ENCODE data around the gene SAPCD2.

Gene SAPCD2

DNA sequence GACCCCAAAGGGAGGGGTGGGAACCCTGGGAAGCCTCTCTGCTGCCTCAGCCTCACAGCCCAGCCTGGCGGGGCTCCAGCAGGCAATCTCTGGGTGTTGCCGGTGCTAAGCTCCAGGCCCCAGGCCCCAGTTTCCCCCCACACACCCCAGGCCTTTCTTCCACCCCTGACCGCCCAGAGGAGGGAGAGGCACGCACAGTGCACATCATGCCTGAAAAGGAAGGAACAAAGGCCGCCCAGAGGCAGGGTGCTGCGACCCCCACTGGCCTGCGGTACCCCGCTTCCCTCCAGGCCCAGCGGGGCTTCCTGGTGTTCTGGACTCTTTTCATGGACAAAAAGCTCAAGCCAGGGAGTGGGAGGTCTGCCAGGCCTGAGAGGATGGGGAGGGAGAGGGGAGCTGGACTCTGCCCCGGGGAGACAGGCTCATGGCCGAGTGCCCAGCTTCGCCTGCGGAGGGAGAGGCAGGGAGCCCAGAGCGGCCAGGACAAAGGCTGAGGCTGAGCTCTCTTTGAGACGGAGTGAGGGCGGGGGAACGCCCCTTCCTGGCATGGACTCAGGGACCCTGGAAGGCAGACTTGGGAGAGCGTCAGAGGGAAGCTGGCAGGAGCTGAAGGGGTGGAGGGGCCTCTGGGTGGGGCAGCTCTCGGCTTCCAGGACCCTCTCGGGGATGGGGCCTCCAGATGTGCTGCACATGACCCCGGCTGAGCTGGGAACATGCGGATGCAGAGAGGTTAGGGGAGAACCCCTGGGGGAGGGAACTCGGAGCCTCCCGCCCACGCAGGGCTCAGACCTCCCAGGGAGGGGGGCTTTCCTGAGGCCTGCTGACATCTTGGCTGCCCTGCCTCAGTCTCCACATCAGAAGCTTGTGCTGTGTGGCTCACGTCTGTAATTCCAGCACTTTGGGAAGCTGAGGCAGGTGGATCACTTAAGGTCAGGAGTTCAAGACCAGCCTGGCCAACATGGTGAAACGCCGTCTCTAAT lies 14.7 kb downstream of the SAPCD2 start:
- no peak for DNase-seq (ENCODE audit: extremely low spot score)
- POLR2A ChIA-PET = no interaction called here
- CTCF ChIA-PET = interaction anchor here (1.0 to 7.2 kb wide), 7 partner anchors 8 to 107 kb away, joined by 3 to 55 read pairs (median 13); partner anchors contain the start of genes NPDC1 and SAPCD2

DNA sequence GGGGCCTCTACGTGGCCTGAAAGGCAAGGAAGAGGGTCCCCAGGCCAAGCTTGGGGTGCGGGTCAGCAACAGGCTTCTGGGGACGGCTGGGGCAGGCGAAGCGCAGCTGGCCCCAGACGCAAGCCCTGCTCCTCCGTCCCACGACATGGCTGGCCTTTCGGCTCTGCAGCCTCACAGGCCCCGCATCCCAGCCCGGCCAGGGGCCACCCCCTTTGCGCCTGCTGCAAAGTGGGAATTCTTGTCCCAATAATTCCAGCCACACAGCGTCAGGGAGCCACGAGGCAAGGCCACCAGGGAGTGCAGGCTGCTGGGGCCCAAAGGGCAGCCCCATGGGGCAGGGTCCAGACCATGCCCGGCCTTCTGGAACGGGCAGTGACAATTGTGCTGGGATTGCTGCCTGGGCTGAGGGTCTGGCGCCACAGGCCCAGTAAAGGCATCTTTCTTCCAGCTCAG lies 15.4 kb downstream of the SAPCD2 start:
- DNase-seq (ENCODE audit: extremely low spot score) = no peak
- ChIA-PET POLR2A (no interaction called here), CTCF (interaction anchor here (1.1 to 7.2 kb wide), 6 partner anchors 8 to 26 kb away, joined by 3 to 55 read pairs (median 14); partner anchors contain the start of genes NPDC1 and SAPCD2)
- TF ChIP-seq, protein P1, sequence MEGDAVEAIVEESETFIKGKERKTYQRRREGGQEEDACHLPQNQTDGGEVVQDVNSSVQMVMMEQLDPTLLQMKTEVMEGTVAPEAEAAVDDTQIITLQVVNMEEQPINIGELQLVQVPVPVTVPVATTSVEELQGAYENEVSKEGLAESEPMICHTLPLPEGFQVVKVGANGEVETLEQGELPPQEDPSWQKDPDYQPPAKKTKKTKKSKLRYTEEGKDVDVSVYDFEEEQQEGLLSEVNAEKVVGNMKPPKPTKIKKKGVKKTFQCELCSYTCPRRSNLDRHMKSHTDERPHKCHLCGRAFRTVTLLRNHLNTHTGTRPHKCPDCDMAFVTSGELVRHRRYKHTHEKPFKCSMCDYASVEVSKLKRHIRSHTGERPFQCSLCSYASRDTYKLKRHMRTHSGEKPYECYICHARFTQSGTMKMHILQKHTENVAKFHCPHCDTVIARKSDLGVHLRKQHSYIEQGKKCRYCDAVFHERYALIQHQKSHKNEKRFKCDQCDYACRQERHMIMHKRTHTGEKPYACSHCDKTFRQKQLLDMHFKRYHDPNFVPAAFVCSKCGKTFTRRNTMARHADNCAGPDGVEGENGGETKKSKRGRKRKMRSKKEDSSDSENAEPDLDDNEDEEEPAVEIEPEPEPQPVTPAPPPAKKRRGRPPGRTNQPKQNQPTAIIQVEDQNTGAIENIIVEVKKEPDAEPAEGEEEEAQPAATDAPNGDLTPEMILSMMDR (IDR thresholded peaks at IDR 0.05; ENCODE audit: control extremely low read depth, extremely low read depth, low read depth, missing control alignments) = no peak

More for the DNA sequence above, 14.7 kb downstream of the SAPCD2 start:
- TF ChIP-seq, protein P1 (IDR thresholded peaks at IDR 0.05; ENCODE audit: control extremely low read depth, extremely low read depth, low read depth, missing control alignments) = no peak

DNA sequence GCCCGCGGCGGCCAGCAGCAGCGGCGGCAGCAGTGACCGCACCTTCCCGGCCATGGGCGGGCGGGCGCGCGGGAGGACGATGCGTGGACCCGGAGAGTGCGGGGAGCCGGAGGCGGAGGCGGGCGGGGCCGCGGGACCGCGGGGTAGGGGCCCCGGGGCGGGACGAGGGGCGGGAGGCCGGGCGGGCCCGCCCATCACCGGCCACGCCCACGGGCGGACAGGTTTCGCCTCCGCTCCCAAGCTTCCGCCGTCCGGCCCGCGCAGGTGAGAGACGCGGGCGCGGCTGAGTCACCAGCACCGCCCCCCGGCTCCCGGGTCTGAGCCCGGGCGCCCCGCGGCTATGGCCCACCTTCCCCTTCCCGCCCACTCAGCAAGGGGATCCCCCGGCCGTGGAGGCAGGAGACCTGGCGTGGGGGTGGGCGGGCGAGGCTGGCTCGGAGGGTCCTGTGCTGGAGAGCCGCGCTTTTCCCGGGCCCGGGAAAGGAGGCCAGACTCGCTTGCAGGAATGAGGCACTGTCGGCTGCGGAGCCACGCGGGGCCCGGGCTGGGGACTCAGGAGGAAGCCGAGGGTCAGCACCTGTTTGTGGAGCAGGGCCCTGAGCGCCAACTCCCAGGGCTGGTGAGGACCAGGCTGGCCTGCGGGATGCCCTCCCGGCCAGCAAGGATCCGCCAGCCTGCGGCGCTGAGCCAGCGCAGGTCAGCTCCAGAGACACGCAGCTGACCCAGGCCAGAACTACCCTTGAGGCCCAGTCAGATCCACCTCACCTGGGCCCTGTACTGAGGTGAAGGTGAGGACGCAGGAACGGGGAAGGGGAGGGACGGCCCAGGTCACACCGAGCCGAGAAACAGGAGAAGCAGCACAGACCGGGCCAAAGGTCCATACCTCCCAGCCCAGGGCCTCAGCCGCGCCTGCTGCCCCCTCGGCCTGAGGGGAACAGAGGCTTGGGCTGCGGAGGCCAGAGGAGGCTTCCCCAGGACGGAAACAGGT lies 16.1 kb downstream of the SAPCD2 start, which contains the start of gene ENTPD2:
Gene ENTPD2 (minus strand): TSS at position 118 of the 988 bp plus-strand sequence. CDS start 64 bp downstream, at position 54.
- ChIA-PET POLR2A (no interaction called here), CTCF (interaction anchor here (1.9 to 7.2 kb wide), 3 partner anchors 10 to 20 kb away, joined by 13 to 55 read pairs (median 18); partner anchors contain the start of gene SAPCD2)
- TF ChIP-seq, protein P1 (IDR thresholded peaks at IDR 0.05; ENCODE audit: control extremely low read depth, extremely low read depth, low read depth, missing control alignments) = no peak
- peak; percentile 75 for DNase-seq (ENCODE audit: extremely low spot score)

DNA sequence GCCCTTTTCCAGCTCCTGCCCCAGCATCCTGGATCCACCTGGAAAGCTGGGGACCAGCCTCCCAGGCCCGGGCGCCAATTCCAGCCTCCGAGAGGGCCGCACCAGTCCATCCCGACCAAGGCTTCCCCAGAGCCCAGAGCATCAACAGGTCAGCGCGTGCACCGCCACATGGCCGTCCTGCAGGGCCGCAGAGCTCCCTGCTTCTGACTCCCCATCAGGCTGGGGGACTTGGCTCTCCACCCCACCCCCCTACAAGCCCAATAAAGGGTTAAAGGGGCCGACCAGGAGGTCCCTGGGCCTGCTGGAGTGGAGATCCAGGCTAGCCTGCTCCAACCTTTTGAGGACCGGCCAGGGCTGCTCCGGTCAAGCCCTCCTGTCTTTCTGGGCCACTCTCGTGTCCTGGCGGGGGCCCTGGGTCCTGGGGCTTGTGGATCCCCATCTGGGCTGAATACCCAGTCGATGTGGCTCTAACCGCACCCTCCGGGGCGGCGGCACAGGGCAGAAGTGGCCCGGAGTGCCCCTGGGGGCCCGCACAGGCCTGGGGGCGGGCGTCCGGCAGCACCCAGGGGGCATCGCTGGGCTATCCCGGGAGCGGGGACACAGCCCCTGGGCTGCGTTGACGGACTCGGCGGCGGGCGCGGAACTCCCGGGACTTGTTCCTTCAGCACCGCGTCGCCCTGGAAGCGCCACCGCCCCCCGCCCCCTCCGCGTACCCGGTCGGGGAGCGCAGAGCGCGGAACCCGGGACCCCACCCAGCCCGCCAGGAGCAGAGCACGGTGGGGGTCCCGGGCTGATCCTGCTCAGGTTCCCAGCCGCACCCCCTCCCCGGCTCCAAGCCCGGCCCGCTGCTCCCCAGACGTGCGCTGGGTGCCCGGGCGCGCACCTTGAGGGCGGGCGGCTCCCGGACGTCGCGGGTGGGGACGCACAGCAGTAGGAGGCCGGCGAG lies 17.1 kb downstream of the SAPCD2 start:
- CTCF ChIA-PET = interaction anchor here (1.1 to 1.5 kb wide), 6 partner anchors 11 to 260 kb away, joined by 3 to 12 read pairs (median 11); no protein-coding TSS in a partner anchor
- TF ChIP-seq, protein P1 (IDR thresholded peaks at IDR 0.05; ENCODE audit: control extremely low read depth, extremely low read depth, low read depth, missing control alignments) = no peak
- DNase-seq (ENCODE audit: extremely low spot score) = no peak
- POLR2A ChIA-PET = no interaction called here

DNA sequence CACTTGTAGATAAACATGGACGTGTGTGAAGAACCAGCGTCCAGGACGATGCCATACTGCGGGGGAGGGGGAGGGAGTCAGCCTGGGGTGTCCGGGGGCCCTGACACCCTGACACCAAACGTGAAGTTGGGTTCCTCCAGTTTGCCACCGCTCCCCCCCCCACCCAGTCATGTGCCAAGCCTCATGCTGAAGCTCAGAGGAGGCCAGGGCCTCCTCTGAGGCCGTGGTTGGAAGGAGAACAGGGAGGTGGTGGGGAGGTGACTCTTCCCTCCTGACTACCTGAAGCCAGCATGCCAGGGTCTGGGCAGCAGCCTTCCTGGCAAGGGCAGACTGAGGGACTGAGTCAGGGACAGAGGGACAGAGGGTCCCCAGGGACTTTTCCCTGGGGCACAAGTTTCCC lies 18.1 kb downstream of the SAPCD2 start:
- CTCF ChIA-PET = interaction anchor here (0.6 to 1.5 kb wide), 7 partner anchors 8 to 259 kb away, joined by 3 to 12 read pairs (median 11); no protein-coding TSS in a partner anchor
- TF ChIP-seq, protein P1 (IDR thresholded peaks at IDR 0.05; ENCODE audit: control extremely low read depth, extremely low read depth, low read depth, missing control alignments) = no peak
- POLR2A ChIA-PET = no interaction called here
- DNase-seq (ENCODE audit: extremely low spot score) = no peak

Data from GM10248 (cell line).